IPS DF 4.7 (cell line): ENCODE measurements around the gene KCNJ12.
"Not testable (repeated sequence)": the region's sequence is repeated elsewhere in the genome, so short reads cannot be mapped to it uniquely, and the experiment has no call there.

Experiments
- DNase-seq: peaks from one replicate; pipeline ENCODE4 v3.0.0-alpha.2; 2013; ENCODE audit warnings: low spot score; ENCODE audit errors: extremely low read depth

The KCNJ12 gene

DNA sequence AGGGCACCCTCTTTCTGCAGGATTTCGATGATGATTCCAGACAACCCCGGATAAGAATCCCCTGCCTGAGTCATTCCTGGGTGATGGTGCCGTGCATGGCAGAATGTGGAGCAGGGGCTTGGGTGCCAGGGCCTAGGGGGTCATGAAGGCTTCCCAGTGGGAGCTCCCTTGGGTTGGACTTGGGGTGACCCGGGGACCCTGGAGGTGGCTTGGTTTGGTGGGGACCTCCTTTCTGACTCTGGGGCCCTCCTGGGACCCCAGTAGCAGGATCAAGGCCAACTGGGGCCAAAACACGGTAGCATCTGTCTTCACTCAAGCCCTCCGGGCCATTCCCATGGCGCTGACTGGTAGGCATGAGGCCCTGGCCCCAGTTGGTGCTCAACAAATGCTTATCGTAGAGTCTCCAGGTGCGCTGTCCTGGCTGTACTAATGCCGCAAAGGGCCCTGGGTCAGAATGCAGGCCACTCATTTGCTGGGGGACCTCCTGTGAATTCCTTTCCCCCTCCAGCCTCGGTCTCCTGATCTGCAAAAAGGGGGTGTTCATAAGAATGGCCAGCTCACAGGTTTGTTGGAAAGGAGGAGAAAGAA, 44.4 kb downstream of the KCNJ12 start:
- not testable (repeated sequence) for DNase-seq

- DNase-seq: not testable (repeated sequence)
Measured at GRCh38 chr17:21421421-21422310, 45.5 kb downstream of the KCNJ12 start.

DNA sequence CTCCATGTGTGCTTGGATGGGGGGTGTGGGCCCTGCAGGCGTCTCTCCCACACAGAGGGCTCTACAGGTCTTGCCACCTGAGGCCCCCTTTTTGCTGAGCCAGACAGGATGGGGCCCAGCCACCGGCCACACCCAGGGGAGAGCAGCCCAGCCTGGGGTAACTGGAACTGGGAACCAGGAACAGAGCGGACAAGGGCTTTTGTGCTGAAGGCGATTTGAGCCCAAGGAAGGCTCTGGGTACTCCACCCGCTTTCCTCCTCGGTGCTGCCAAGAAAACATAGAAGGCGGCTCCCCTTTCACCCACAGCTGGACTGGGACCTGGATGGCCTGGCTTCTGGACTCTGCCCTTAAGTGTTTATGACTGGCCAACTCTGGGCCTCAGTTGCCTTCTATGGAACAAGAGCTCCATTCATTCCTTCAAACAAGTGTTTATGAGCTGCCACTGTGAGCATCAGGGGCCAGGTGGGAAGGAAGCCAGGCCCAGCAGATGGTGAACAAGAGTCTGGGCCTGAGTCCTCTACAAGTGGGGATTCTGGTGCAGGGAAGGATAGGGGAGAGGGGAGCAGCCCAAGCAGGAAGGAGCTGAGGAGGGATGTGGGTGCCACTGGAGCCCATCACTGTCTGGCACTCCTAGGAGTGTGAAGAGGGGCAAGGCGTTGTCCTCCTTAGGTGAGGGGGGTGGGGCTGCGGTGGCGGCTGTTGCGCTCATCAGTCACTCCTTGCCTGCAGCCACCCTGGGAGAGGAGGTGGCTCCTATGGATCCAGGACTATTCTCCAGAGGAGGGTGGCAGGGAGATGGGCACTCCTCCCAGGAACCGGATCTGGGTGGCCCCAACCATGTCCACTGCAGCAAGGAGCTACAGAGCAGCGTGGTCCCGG, 46.4 kb downstream of the KCNJ12 start:
- DNase-seq: not testable (repeated sequence)

GRCh38 chr17:21423190-21423493, 47.0 kb downstream of the KCNJ12 start:
- not testable (repeated sequence) for DNase-seq

GRCh38 chr17:21424697-21425096, 48.5 kb downstream of the KCNJ12 start:
- DNase-seq: not testable (repeated sequence)

- no peak for DNase-seq
Measured at GRCh38 chr17:21425321-21425720, 49.2 kb downstream of the KCNJ12 start.

DNA sequence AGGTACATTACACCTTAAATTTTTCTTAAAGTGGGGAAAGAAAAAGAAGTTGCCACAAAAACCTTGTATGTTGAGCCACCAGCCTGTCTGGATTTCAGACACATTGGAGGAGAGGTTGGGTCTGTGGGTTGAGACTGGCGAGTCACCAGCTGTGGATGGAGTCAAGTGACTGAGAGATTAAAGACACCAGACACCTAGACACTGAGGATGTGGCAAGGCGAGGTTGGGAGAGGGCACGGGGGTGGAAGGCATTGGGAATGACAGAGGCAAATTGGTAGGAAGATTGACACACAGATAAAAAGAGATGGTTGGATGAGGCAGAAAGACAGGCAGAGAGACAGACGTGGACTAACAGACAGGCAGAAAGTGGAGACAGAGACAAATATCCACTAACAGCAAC, 49.6 kb downstream of the KCNJ12 start:
- no peak for DNase-seq

GRCh38 chr17:21426246-21426645, 50.1 kb downstream of the KCNJ12 start:
- not testable (repeated sequence) for DNase-seq

- DNase-seq: not testable (repeated sequence)
Measured at GRCh38 chr17:21426876-21427275, 50.7 kb downstream of the KCNJ12 start.

GRCh38 chr17:21427727-21428126, 51.6 kb downstream of the KCNJ12 start:
- not testable (repeated sequence) for DNase-seq

GRCh38 chr17:21428752-21429424, 52.7 kb downstream of the KCNJ12 start:
- DNase-seq: not testable (repeated sequence)

DNA sequence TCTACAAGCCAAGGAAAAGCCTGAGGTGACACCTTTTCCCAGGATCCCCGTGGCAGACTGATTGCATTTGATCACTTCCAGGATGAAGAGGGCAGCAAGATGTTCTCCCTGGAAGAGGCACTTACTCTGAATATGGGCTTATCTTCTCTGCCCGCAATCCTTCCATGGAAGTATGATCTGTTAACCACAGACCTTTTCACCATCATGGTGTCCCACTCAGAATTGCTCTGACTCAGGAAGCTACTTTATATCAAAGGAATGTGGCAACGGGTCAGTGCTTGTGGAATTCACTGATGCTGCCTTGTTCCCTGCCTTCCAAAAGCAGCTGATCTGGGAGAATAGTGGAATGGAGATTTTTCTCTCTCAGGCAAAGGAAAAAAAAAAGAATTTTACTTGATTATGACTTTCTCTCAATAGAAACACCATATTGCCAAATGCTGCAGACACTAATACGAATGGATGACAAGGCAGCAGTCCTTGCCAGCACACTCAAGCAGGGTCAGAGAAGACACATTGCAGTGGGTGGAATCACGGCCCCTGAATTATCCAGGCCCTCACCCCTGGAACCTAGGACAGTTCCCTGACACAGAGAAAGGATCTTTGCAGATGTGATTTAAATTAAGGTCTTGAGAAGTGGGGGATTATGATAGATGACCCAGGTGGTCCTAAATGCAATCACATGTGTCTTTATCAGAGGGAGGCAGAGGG, 53.9 kb downstream of the KCNJ12 start:
- DNase-seq: not testable (repeated sequence)

- not testable (repeated sequence) for DNase-seq
Measured at GRCh38 chr17:21433971-21434370, 57.8 kb downstream of the KCNJ12 start.

GRCh38 chr17:21434976-21435375, 58.8 kb downstream of the KCNJ12 start:
- not testable (repeated sequence) for DNase-seq

DNA sequence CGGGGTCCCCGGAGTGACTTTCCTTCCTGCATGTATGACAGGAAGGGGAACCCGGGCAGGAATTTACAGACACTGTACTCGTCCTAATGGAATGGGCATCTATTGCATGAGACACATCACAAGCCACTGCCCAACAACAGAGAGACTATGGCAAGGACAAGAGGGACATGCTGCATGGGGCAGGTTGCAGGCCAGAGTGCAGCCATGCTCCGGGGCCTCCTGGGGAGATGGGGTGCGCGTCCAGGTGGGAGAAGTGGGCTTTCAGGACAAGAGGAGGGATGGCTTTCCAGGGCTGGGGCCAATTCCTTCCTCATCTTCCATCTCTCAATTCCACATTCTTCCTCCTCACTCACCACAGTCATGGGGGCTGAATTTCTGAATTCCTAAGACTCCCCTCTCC, 60.3 kb downstream of the KCNJ12 start:
- not testable (repeated sequence) for DNase-seq

- not testable (repeated sequence) for DNase-seq
Measured at GRCh38 chr17:21436883-21437836, 61.0 kb downstream of the KCNJ12 start.

DNA sequence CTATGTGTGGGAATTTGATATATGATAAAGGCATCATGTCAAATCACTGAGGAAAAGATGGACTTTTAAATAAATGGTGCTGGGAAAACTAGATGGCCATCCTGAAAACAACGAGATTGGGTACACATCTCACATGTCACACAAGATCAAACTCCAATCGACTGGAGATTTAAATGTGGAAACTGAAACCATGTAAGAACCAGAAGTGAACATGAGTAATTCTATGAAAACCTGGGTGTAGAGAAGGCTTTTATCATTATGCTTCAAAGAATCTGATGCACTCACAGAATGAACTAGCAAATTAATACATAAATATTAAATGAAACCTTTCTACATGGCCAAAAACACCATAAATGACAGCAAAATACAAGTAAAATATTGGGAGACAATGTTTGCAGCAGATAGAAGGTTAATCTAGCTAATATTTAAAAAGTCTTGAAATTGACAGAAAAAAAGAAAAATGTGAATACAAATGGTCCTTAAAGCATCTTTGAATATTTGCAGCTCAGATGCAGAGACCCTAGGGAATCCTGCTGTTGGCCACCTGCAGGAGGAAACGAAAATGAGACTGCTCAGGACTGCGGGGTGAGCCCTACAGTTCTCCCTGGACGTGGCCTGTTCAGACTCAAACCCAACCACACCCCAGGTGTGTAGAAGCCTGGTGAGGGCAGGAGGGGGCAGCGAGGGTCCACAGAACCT, 62.3 kb downstream of the KCNJ12 start:
- not testable (repeated sequence) for DNase-seq

DNA sequence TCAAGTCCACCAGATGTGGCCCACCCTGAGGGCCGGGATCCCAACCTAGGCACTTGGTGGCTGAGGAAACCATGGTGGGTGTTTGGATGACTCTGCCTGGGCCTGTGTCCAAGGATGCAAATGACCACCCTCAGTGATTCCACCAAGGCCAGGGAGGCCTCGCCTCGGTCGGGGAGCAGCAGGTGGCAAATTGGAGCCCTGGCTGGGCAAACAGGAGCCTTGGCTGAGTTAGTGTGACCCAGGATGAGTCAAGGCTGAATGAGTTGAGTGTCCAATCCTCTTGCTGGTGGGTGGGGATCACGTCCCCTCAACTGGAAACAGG, 62.8 kb downstream of the KCNJ12 start:
- not testable (repeated sequence) for DNase-seq

DNA sequence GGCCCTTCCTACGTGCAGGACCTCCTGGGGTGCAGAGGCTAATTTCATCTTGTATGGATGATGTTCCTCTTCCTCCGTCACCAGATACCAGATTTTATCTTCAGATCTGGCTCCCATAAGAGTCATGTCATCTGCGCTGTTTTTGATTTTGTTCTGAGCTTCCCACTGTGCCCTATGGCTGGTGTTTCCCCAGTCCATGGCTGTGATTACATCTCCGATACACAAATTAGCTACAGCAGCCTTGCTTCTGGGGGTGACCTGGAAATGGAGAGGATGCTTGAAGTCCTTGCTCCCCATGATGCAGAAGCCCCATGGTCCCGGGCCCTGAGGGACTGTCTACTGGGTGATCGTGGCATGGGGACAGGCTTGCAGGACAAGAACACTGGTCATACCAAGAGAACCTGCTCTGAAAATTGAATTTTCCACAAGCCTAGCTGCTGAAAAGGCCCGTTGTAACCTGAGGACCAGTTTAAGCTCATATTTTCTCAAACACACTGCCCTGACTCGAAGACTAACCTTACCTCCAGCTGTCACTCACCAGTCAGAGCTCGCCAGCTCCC, 69.0 kb downstream of the KCNJ12 start:
- no peak for DNase-seq
